NB4 (cell line): Measurements from ENCODE around the gene CISD3.

Experiments used
- CTCF ChIP-seq: IDR thresholded peaks from one replicate; pipeline ENCODE4 v1.5.1; 2012; ENCODE audit warnings: low read depth, low read length
- MYC ChIP-seq: IDR thresholded peaks from 2 replicates; pipeline ENCODE4 v1.6.1; 2011; ENCODE audit warnings: low read depth, low read length

DNA sequence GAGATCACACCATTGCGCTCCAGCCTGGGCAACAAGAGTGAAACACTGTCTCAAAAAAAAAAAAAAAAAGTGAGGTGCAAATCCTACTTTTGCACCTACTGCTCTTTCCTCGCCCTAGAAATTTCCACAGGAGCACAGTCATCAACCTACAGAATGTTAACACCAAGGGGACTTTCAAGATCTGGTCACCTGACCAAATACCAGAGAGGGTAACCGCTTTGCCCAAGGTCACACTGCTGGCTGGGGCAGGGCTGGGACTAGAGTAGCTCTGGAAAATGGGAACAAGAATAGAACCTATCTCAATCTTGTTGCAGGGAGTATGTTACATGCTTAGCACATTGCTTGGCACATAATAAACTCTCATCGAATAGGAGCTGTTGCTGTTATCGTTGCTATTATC is 31.4 kb upstream of the CISD3 start:
- TF ChIP-seq MYC (no peak), CTCF (no peak)
